ENCODE measurements around the gene TEX51.

TEX51 gene

GRCh38 chr2:126942427-126943203 lies 43.9 kb downstream of the TEX51 start:
- H3K27ac ChIP-seq (ENCODE audit: low read depth, low read length), result peak overlapping the region; percentile 87
- no peak overlapping the region for H3K9ac ChIP-seq (ENCODE audit: low read depth, low read length)
- H3K4me3 ChIP-seq (ENCODE audit: low read depth, low read length), result no peak overlapping the region
- H3K9me3 ChIP-seq (ENCODE audit: control insufficient read depth, insufficient read depth, low read length), result peaks cover 33% of the 10 kb centered on the region
- 0 out of 2 replicates have a peak, but pooled peaks cover 12% of the 10 kb centered on the region for H3K4me1 ChIP-seq (ENCODE audit: control insufficient read depth, insufficient read depth, low read length)
- H3K36me3 ChIP-seq (ENCODE audit: control insufficient read depth, insufficient read depth, low read length), result no peaks in the 10 kb centered on the region
- peaks cover 12% of the 10 kb centered on the region; the same call in 1 of the 2 replicates for H3K27me3 ChIP-seq (ENCODE audit: control insufficient read depth, insufficient read depth, low read length)

GRCh38 chr2:126943612-126944348 lies 45.1 kb downstream of the TEX51 start:
- H3K9me3 ChIP-seq (ENCODE audit: control insufficient read depth, insufficient read depth, low read length), result peaks cover 33% of the 10 kb centered on the region
- no peak overlapping the region; the same call in 1 of the 2 replicates for H3K4me3 ChIP-seq (ENCODE audit: low read depth, low read length)
- H3K27ac ChIP-seq (ENCODE audit: low read depth, low read length), result no peak overlapping the region
- H3K9ac ChIP-seq (ENCODE audit: low read depth, low read length), result no peak overlapping the region
- no peaks in the 10 kb centered on the region for H3K36me3 ChIP-seq (ENCODE audit: control insufficient read depth, insufficient read depth, low read length)
- peaks cover 11% of the 10 kb centered on the region; the same call in 1 of the 2 replicates for H3K27me3 ChIP-seq (ENCODE audit: control insufficient read depth, insufficient read depth, low read length)
- peaks cover 22% of the 10 kb centered on the region for H3K4me1 ChIP-seq (ENCODE audit: control insufficient read depth, insufficient read depth, low read length)

DNA sequence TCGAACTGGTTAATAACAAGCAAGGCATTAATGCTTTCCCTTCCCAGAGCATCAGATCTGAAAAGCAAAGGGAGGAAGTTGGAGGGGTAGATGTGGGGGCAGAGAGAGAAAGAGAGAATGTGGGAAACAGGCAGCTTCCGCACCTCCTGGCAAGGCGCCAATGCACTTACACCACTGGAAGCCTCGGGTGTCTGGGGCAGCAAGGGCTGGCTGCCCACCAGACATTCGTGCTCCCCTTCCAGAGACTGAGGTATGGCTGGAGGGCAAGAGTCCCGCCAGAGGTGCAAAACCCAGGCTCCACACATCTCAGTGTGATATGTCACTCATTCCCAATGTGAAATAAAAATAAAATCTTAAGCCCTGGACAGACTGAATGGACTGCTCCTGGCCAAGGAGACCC lies 46.4 kb downstream of the TEX51 start:
- H3K4me1 ChIP-seq (ENCODE audit: control insufficient read depth, insufficient read depth, low read length), result peaks cover 22% of the 10 kb centered on the region
- H3K9me3 ChIP-seq (ENCODE audit: control insufficient read depth, insufficient read depth, low read length), result peaks cover 33% of the 10 kb centered on the region
- H3K9ac ChIP-seq (ENCODE audit: low read depth, low read length), result no peak overlapping the region
- no peak overlapping the region for H3K27ac ChIP-seq (ENCODE audit: low read depth, low read length)
- H3K27me3 ChIP-seq (ENCODE audit: control insufficient read depth, insufficient read depth, low read length), result peaks cover 15% of the 10 kb centered on the region; the same call in 1 of the 2 replicates
- H3K36me3 ChIP-seq (ENCODE audit: control insufficient read depth, insufficient read depth, low read length), result no peaks in the 10 kb centered on the region
- no peak overlapping the region for H3K4me3 ChIP-seq (ENCODE audit: low read depth, low read length)

GRCh38 chr2:126946318-126947102 lies 47.8 kb downstream of the TEX51 start:
- no peak overlapping the region for H3K27ac ChIP-seq (ENCODE audit: low read depth, low read length)
- H3K4me3 ChIP-seq (ENCODE audit: low read depth, low read length), result no peak overlapping the region
- no peak overlapping the region for H3K9ac ChIP-seq (ENCODE audit: low read depth, low read length)
- H3K4me1 ChIP-seq (ENCODE audit: control insufficient read depth, insufficient read depth, low read length), result peaks cover 22% of the 10 kb centered on the region
- H3K9me3 ChIP-seq (ENCODE audit: control insufficient read depth, insufficient read depth, low read length), result peaks cover 28% of the 10 kb centered on the region
- no peaks in the 10 kb centered on the region for H3K36me3 ChIP-seq (ENCODE audit: control insufficient read depth, insufficient read depth, low read length)
- peaks cover 10% of the 10 kb centered on the region; the same call in 1 of the 2 replicates for H3K27me3 ChIP-seq (ENCODE audit: control insufficient read depth, insufficient read depth, low read length)

DNA sequence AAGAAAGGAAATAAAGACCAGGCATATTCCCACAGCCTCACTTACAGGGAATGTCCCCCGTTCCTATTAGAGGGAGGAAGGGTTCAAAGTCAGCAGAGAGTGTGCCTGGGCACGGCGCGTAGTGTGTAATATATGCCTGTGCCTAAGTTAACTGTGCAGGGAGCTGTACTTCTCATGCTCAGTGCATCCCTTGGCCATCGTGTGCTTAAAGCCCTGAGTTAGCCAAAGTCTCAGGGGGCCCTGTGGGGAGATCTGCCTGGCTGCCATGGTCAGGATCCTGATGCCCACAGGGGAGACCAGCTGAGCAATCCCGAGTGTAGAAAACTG lies 48.4 kb downstream of the TEX51 start:
- peaks cover 19% of the 10 kb centered on the region for H3K4me1 ChIP-seq (ENCODE audit: control insufficient read depth, insufficient read depth, low read length)
- H3K4me3 ChIP-seq (ENCODE audit: low read depth, low read length), result no peak overlapping the region
- peaks cover 10% of the 10 kb centered on the region; the same call in 1 of the 2 replicates for H3K27me3 ChIP-seq (ENCODE audit: control insufficient read depth, insufficient read depth, low read length)
- no peak overlapping the region for H3K27ac ChIP-seq (ENCODE audit: low read depth, low read length)
- no peak overlapping the region for H3K9ac ChIP-seq (ENCODE audit: low read depth, low read length)
- H3K9me3 ChIP-seq (ENCODE audit: control insufficient read depth, insufficient read depth, low read length), result peaks cover 23% of the 10 kb centered on the region
- no peaks in the 10 kb centered on the region for H3K36me3 ChIP-seq (ENCODE audit: control insufficient read depth, insufficient read depth, low read length)

DNA sequence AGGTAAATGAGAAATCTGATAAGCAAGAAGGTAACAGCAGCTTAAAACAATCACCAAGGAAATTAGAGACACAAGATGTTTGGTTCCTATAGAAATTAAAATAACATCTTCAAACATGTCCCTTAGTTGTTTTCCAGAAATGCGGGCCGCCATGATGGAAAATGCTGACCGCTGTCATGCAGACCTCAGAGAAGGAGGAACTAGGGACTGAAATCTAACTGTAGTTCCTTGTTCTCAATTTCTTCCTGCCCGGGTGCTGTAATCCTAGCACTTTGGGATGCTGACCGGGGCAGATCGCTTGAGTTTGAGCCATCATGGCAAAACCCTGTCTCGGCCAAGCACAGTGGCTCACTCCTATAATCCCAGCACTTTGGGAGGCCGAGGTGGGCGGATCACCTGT lies 51.1 kb downstream of the TEX51 start:
- no peak overlapping the region for H3K27ac ChIP-seq (ENCODE audit: low read depth, low read length)
- no peak overlapping the region for H3K4me3 ChIP-seq (ENCODE audit: low read depth, low read length)
- H3K9ac ChIP-seq (ENCODE audit: low read depth, low read length), result no peak overlapping the region
- no peaks in the 10 kb centered on the region for H3K36me3 ChIP-seq (ENCODE audit: control insufficient read depth, insufficient read depth, low read length)
- H3K27me3 ChIP-seq (ENCODE audit: control insufficient read depth, insufficient read depth, low read length), result peaks cover 10% of the 10 kb centered on the region; the same call in 1 of the 2 replicates
- peaks cover 3% of the 10 kb centered on the region; the same call in 1 of the 2 replicates for H3K9me3 ChIP-seq (ENCODE audit: control insufficient read depth, insufficient read depth, low read length)
- peaks cover 17% of the 10 kb centered on the region for H3K4me1 ChIP-seq (ENCODE audit: control insufficient read depth, insufficient read depth, low read length)

- H3K27me3 ChIP-seq (ENCODE audit: control insufficient read depth, insufficient read depth, low read length), result peaks cover 10% of the 10 kb centered on the region; the same call in 1 of the 2 replicates
These were observed 51.8 kb downstream of the TEX51 start for GRCh38 chr2:126950504-126950903.

More at GRCh38 chr2:126950504-126950903, 51.8 kb downstream of the TEX51 start:
- peaks cover 23% of the 10 kb centered on the region for H3K4me1 ChIP-seq (ENCODE audit: control insufficient read depth, insufficient read depth, low read length)
- H3K27ac ChIP-seq (ENCODE audit: low read depth, low read length), result no peak overlapping the region
- H3K9me3 ChIP-seq (ENCODE audit: control insufficient read depth, insufficient read depth, low read length), result no peaks in the 10 kb centered on the region
- H3K9ac ChIP-seq (ENCODE audit: low read depth, low read length), result no peak overlapping the region
- no peak overlapping the region for H3K4me3 ChIP-seq (ENCODE audit: low read depth, low read length)
- no peaks in the 10 kb centered on the region for H3K36me3 ChIP-seq (ENCODE audit: control insufficient read depth, insufficient read depth, low read length)
